ENCODE results near the gene ANO3. TPM values are rescaled to one million over a fixed set of nuclear protein-coding genes. Genes with fewer than 3 reads are reported as not detected.

ANO3 gene
- total and polyA plus RNA-seq, 2 donors (not counting 1 experiment from before 2014, with no cell fraction given): not detected

- Histone ChIP-seq H3K27ac (ENCODE audit: low read length in 2 of 2) (no peak overlapping the region), H3K79me2 (ENCODE audit: control insufficient read depth, insufficient read depth, low read length) (no peaks in the 10 kb centered on the region), H3K4me1 (ENCODE audit: control insufficient read depth in 2 of 2, insufficient read depth in 2 of 2, low read length in 2 of 2) (no peaks in the 10 kb centered on the region), H4K20me1 (ENCODE audit: control insufficient read depth, insufficient read depth, low read length, poor library complexity, severe bottlenecking) (no peaks in the 10 kb centered on the region), H3K9me3 (ENCODE audit: control extremely low read depth in 1 of 3, control insufficient read depth in 2 of 3, insufficient read depth in 1 of 3, low read length in 2 of 3) (peaks cover 0 to 10% (median 0%) of the 10 kb centered on the region in 3 donors), H3K9ac (ENCODE audit: low read length) (no peak overlapping the region), H3K36me3 (replicated peaks in 1 of 2; ENCODE audit: control extremely low read depth in 1 of 2, control insufficient read depth in 1 of 2, extremely low read depth in 1 of 2, insufficient read depth in 2 of 2, low read length in 1 of 2) (no peaks in the 10 kb centered on the region), H3K4me3 (ENCODE audit: control extremely low read depth in 1 of 5, extremely low read depth in 1 of 5, insufficient read depth in 1 of 5, low read depth in 2 of 5, low read length in 4 of 5) (no peak overlapping the region), H3K27me3 (replicated peaks in 1 of 4; ENCODE audit: control extremely low read depth in 1 of 4, control insufficient read depth in 3 of 4, insufficient read depth in 4 of 4, low read length in 3 of 4) (no peaks in the 10 kb centered on the region), H2AFZ (ENCODE audit: insufficient read depth, low read depth, low read length, poor library complexity, severe bottlenecking) (no peak overlapping the region), H3K4me2 (replicated peaks; ENCODE audit: low read depth, low read length, poor library complexity, severe bottlenecking) (no peak overlapping the region)
- POLR2A ChIA-PET: no interaction called here
- CTCF ChIA-PET: no interaction called here
- DNase-seq (no peak), ATAC-seq (ENCODE audit: low read depth) (no peak)
- TF ChIP-seq, protein P1, sequence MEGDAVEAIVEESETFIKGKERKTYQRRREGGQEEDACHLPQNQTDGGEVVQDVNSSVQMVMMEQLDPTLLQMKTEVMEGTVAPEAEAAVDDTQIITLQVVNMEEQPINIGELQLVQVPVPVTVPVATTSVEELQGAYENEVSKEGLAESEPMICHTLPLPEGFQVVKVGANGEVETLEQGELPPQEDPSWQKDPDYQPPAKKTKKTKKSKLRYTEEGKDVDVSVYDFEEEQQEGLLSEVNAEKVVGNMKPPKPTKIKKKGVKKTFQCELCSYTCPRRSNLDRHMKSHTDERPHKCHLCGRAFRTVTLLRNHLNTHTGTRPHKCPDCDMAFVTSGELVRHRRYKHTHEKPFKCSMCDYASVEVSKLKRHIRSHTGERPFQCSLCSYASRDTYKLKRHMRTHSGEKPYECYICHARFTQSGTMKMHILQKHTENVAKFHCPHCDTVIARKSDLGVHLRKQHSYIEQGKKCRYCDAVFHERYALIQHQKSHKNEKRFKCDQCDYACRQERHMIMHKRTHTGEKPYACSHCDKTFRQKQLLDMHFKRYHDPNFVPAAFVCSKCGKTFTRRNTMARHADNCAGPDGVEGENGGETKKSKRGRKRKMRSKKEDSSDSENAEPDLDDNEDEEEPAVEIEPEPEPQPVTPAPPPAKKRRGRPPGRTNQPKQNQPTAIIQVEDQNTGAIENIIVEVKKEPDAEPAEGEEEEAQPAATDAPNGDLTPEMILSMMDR (IDR thresholded peaks at IDR 0.05): no peak
- TF ChIP-seq EZH2 (IDR thresholded peaks at IDR 0.05; ENCODE audit: borderline replicate concordance, insufficient read depth, low read depth, low read length, poor library complexity, severe bottlenecking): no peak
- Mint-ChIP-seq H3K27ac (no peak overlapping the region), H3K9me3 (ENCODE audit: insufficient read depth) (peaks cover 6% of the 10 kb centered on the region), H3K27me3 (no peaks in the 10 kb centered on the region), H3K4me3 (no peak overlapping the region), H3K4me1 (no peaks in the 10 kb centered on the region)
- intact Hi-C loops (cut with micrococcal nuclease): no loop called here
- 72% methylated on average over 8 of the region's 9 CpGs for WGBS (ENCODE audit: insufficient coverage)
Measured at GRCh38 chr11:26608507-26609146, 276.7 kb downstream of the ANO3 start.

DNA sequence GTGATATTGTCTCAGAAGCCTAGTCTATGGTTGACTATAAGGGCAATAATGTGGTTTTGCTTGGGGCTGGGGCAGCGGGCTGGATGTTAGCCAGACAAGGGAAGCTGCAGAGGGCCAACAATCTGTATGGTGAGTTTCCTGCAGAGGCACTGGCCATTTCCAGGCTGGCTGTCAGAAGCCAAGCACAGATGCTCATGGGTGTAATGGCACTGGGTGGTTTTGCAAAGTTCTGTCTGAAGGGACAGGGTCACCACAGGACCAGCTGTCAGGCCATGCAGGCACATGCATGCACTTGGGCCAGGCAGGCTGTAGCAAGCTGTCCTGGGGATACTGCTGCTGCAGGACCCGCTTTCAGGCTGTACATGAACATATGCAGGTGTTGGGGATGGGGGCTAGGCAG lies 281.8 kb downstream of the ANO3 start:
- no peaks in the 10 kb centered on the region for H3K27me3 ChIP-seq (replicated peaks in 1 of 4; ENCODE audit: control extremely low read depth in 1 of 4, control insufficient read depth in 3 of 4, insufficient read depth in 4 of 4, low read length in 3 of 4)
- H2AFZ ChIP-seq (ENCODE audit: insufficient read depth, low read depth, low read length, poor library complexity, severe bottlenecking): no peak overlapping the region
- POLR2A ChIA-PET: no interaction called here
- H3K4me1 ChIP-seq (ENCODE audit: control insufficient read depth in 2 of 2, insufficient read depth in 2 of 2, low read length in 2 of 2): no peaks in the 10 kb centered on the region
- intact Hi-C loops (cut with micrococcal nuclease): no loop called here
- ATAC-seq (ENCODE audit: low read depth) (no peak), DNase-seq (no peak)
- no peak overlapping the region for H3K27ac ChIP-seq (ENCODE audit: low read length in 2 of 2)
- Mint-ChIP-seq H3K27me3 (no peaks in the 10 kb centered on the region), H3K9me3 (ENCODE audit: insufficient read depth) (peaks cover 3% of the 10 kb centered on the region), H3K27ac (no peak overlapping the region), H3K4me1 (no peaks in the 10 kb centered on the region), H3K4me3 (no peak overlapping the region)
- CTCF ChIA-PET: no interaction called here
- H3K36me3 ChIP-seq (replicated peaks in 1 of 2; ENCODE audit: control extremely low read depth in 1 of 2, control insufficient read depth in 1 of 2, extremely low read depth in 1 of 2, insufficient read depth in 2 of 2, low read length in 1 of 2): no peaks in the 10 kb centered on the region
- 89% methylated on average over 2 of the region's 2 CpGs for WGBS (ENCODE audit: insufficient coverage)
- no peak overlapping the region for H3K4me2 ChIP-seq (replicated peaks; ENCODE audit: low read depth, low read length, poor library complexity, severe bottlenecking)
- no peak overlapping the region for H3K9ac ChIP-seq (ENCODE audit: low read length)
- no peaks in the 10 kb centered on the region for H4K20me1 ChIP-seq (ENCODE audit: control insufficient read depth, insufficient read depth, low read length, poor library complexity, severe bottlenecking)
- no peak overlapping the region for H3K4me3 ChIP-seq (ENCODE audit: control extremely low read depth in 1 of 5, extremely low read depth in 1 of 5, insufficient read depth in 1 of 5, low read depth in 2 of 5, low read length in 4 of 5)
- H3K79me2 ChIP-seq (ENCODE audit: control insufficient read depth, insufficient read depth, low read length): no peaks in the 10 kb centered on the region
- peaks cover 0 to 8% (median 0%) of the 10 kb centered on the region in 3 donors for H3K9me3 ChIP-seq (ENCODE audit: control extremely low read depth in 1 of 3, control insufficient read depth in 2 of 3, insufficient read depth in 1 of 3, low read length in 2 of 3)
- TF ChIP-seq EZH2 (IDR thresholded peaks at IDR 0.05; ENCODE audit: borderline replicate concordance, insufficient read depth, low read depth, low read length, poor library complexity, severe bottlenecking): no peak
- TF ChIP-seq, protein P1 (IDR thresholded peaks at IDR 0.05): no peak
